ENCODE measurements around the gene TEAD3.

DNA sequence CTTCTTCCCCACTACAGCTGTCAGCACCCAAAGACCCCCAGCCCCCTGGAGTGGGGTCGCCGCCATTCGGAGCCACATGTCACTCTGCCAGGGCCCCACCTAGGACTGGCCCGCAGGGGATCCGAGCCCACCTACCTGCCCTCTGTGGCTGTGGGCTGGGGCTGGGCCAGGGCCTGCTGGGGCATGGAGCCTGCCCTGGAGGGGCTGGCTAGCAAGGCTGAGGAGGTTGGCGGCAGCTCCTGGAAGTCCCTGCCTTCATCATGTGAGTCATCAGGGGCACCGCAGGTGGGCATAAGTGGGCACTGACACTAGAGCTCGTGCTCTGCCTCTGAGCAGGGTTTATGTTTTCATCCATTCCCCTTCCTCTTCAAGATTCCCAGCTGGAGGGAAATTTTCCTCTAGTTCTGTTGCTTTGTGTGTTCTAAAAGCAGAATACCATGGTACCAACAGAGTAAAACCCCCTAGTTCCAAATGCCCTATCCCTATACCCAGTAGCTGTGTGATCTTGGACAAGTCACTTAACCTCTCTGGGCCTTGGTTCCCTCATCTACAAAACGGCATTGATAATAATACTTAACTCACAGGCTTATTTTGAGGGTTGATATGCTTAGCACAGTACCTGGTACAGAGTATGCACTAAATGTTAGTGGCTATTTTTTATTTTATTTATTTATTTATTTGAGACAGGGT lies 53.4 kb downstream of the TEAD3 start:
- no peak for TF ChIP-seq TAF1 (IDR thresholded peaks at IDR 0.05; ENCODE audit: low read depth)
- no peak for TF ChIP-seq EP300 (IDR thresholded peaks at IDR 0.05; ENCODE audit: borderline replicate concordance)
- no peak for TF ChIP-seq FOXM1 (IDR thresholded peaks at IDR 0.05; ENCODE audit: borderline replicate concordance, low read depth)
- TF ChIP-seq TCF12 (IDR thresholded peaks at IDR 0.05; ENCODE audit: low read depth), result no peak
- TF ChIP-seq, protein P1, sequence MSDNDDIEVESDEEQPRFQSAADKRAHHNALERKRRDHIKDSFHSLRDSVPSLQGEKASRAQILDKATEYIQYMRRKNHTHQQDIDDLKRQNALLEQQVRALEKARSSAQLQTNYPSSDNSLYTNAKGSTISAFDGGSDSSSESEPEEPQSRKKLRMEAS (IDR thresholded peaks at IDR 0.05), result no peak
- peak; percentile 30; the same call in 1 of the 2 replicates for TF ChIP-seq NFIC (IDR thresholded peaks at IDR 0.05)
- TF ChIP-seq, protein P2, sequence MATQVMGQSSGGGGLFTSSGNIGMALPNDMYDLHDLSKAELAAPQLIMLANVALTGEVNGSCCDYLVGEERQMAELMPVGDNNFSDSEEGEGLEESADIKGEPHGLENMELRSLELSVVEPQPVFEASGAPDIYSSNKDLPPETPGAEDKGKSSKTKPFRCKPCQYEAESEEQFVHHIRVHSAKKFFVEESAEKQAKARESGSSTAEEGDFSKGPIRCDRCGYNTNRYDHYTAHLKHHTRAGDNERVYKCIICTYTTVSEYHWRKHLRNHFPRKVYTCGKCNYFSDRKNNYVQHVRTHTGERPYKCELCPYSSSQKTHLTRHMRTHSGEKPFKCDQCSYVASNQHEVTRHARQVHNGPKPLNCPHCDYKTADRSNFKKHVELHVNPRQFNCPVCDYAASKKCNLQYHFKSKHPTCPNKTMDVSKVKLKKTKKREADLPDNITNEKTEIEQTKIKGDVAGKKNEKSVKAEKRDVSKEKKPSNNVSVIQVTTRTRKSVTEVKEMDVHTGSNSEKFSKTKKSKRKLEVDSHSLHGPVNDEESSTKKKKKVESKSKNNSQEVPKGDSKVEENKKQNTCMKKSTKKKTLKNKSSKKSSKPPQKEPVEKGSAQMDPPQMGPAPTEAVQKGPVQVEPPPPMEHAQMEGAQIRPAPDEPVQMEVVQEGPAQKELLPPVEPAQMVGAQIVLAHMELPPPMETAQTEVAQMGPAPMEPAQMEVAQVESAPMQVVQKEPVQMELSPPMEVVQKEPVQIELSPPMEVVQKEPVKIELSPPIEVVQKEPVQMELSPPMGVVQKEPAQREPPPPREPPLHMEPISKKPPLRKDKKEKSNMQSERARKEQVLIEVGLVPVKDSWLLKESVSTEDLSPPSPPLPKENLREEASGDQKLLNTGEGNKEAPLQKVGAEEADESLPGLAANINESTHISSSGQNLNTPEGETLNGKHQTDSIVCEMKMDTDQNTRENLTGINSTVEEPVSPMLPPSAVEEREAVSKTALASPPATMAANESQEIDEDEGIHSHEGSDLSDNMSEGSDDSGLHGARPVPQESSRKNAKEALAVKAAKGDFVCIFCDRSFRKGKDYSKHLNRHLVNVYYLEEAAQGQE (IDR thresholded peaks at IDR 0.05; ENCODE audit: low read depth), result no peak
- TF ChIP-seq CREB1 (IDR thresholded peaks at IDR 0.05; ENCODE audit: low read depth), result no peak
